ENCODE measurements around the gene COL5A3.

The COL5A3 gene

GRCh38 chr19:10010247-10010691 lies at the start of gene COL5A3:
TSS of gene COL5A3 (minus strand) at chr19:10010504. CDS start at chr19:10010385, 119 bp downstream.
- TF ChIP-seq ZFX (IDR thresholded peaks at IDR 0.05): no peak
- TF ChIP-seq, protein P1, sequence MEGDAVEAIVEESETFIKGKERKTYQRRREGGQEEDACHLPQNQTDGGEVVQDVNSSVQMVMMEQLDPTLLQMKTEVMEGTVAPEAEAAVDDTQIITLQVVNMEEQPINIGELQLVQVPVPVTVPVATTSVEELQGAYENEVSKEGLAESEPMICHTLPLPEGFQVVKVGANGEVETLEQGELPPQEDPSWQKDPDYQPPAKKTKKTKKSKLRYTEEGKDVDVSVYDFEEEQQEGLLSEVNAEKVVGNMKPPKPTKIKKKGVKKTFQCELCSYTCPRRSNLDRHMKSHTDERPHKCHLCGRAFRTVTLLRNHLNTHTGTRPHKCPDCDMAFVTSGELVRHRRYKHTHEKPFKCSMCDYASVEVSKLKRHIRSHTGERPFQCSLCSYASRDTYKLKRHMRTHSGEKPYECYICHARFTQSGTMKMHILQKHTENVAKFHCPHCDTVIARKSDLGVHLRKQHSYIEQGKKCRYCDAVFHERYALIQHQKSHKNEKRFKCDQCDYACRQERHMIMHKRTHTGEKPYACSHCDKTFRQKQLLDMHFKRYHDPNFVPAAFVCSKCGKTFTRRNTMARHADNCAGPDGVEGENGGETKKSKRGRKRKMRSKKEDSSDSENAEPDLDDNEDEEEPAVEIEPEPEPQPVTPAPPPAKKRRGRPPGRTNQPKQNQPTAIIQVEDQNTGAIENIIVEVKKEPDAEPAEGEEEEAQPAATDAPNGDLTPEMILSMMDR (conservative IDR thresholded peaks at IDR 0.05): no peak
- no peak within 1 kb of the TSS for H3K27ac ChIP-seq

DNA sequence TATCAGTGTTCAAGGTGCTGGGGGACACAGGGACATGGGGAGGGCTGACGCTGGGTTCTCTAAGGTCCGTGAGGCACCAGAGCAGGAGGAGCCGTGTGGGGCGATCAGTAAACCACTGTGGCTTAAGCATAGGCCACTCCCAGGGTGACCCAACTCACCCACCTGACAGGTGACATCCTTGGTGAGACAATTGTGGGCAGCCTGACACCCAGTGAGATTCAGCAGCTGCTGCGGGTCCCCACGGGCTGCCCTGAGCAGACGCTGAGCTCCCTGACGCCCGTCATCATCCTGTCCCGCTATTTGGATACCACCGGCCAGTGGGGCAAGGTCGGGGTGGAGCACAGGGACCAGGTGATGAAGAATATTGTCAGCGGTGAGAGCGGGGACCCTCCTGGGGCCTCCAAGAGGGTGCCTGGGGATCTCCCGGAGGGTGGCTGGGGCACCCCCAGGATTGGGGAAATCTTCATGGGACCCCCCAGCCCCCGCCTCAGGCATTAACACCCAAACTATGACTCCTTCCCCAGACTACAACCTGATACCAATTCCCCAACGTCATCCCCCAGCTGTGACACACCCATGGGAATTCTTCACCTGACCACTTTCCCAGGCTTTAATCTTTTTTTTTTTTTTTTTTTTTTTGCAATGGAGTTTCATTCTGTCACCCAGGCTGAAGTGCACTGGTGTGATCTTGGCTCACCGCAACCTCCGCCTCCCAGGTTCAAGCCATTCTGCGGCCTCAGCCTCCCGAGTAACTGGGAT lies 42.5 kb upstream of the COL5A3 start:
- no peak overlapping the region for H3K27ac ChIP-seq
- TF ChIP-seq ZFX (IDR thresholded peaks at IDR 0.05): no peak
- TF ChIP-seq, protein P1 (conservative IDR thresholded peaks at IDR 0.05): no peak

- H3K27ac ChIP-seq: no peak overlapping the region
- TF ChIP-seq, protein P1 (conservative IDR thresholded peaks at IDR 0.05): no peak
- TF ChIP-seq ZFX (IDR thresholded peaks at IDR 0.05): no peak
Observed at GRCh38 chr19:10049626-10050025, 39.3 kb upstream of the COL5A3 start.

- H3K27ac ChIP-seq: no peak overlapping the region
- TF ChIP-seq ZFX (IDR thresholded peaks at IDR 0.05): no peak
Observed at GRCh38 chr19:10045371-10045770, 35.1 kb upstream of the COL5A3 start.

DNA sequence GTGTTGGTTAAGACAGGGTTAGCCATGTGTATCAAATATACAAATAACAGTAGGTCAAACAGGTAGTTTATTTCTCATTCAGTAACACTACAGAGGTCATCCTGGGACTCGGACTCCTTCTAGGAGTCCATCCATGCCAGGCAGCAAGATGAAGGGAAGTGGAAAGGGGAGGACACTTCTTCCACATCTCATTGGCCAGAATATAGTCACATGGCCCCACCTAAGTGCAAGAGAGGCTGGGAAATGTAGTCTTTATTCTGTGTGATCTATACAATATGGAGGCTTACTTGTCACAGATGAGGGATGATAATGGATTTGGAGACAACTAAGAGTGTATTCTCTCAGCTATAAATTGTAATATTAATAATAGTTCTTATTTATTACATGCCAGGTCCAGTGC lies 34.1 kb upstream of the COL5A3 start:
- no peak for TF ChIP-seq ZFX (IDR thresholded peaks at IDR 0.05)
- TF ChIP-seq, protein P1 (conservative IDR thresholded peaks at IDR 0.05): no peak
- no peak overlapping the region for H3K27ac ChIP-seq

DNA sequence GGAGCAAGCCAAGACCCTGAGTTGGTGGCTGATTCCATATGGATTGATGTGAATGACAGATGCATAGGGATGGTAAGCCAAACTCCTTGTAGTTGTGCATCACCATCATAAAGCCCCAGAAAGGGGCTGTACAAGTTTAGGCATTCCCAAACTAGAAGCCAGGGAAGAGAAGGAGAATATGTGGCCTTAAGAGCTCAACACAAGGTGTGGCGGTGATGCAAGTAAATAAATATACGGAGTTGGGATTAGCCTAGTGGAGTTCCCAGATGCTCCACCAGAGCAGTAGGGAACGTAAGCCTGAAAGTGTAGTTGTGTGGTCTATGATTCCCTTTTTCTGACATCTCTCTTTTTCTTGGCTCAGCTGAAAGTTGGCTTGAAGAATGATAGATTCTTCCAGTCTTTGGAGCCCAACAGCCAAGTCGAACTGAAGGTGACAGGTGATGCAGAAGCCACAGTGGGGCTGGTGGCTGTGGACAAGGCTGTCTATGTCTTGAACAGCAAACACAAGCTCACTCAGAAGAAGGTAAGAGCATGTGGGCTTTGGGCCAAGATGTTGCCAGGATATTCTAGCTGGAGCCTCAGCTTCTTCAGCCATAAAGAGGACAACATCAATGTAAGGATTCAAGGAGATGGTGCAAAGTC lies 33.1 kb upstream of the COL5A3 start:
- TF ChIP-seq ZFX (IDR thresholded peaks at IDR 0.05): no peak
- TF ChIP-seq, protein P1 (conservative IDR thresholded peaks at IDR 0.05): no peak
- no peak overlapping the region for H3K27ac ChIP-seq

DNA sequence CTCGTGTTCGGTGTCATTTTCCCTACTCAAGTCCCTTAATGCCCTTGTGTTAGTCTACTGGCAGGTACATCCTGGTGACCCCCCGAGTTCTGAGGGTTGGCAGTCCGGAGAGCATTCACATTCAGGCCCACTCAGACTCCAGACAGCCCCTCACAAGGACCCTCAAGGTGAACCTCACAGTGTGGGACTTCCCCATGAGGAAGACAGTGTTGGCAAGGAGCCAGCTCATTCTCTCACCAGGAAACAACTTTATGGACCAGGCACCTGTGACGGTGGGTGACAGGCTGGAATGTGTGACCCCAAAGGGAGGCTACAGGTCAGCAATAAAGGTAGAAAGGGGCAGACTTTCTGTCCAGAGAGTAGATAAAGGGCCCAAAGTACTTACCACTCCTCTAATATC lies 27.5 kb upstream of the COL5A3 start:
- TF ChIP-seq, protein P1 (conservative IDR thresholded peaks at IDR 0.05): no peak
- no peak for TF ChIP-seq ZFX (IDR thresholded peaks at IDR 0.05)
- H3K27ac ChIP-seq: no peak overlapping the region

Measured in C4-2B (cell line).